NB4 (cell line): ENCODE measurements around the gene KCND1.

ENCODE experiments used
- DNase-seq: peaks from one replicate; pipeline ENCODE4 v3.0.0; 2010; ENCODE audit warnings: low read depth
- H3K4me3 ChIP-seq: one replicate; pipeline ENCODE4 v1.5.1; 2011; ENCODE audit warnings: mild to moderate bottlenecking, low read depth, low read length, moderate library complexity
- MYC ChIP-seq: IDR thresholded peaks from 2 replicates; pipeline ENCODE4 v1.6.1; 2011; ENCODE audit warnings: low read depth, low read length
- POLR2A ChIP-seq: IDR thresholded peaks from 2 replicates; pipeline ENCODE4 v1.6.1; 2011; ENCODE audit warnings: mild to moderate bottlenecking; ENCODE audit not compliant: insufficient read length; ENCODE audit errors: extremely low read depth
- TF ChIP-seq, protein P1 (sequence below): IDR thresholded peaks from 2 replicates; pipeline ENCODE4 v1.6.1; 2011; ENCODE audit warnings: low read depth, low read length
- TF ChIP-seq, protein P2 (sequence below): IDR thresholded peaks from one replicate; pipeline ENCODE4 v1.5.1; 2012; ENCODE audit warnings: low read depth, low read length

Gene KCND1

DNA sequence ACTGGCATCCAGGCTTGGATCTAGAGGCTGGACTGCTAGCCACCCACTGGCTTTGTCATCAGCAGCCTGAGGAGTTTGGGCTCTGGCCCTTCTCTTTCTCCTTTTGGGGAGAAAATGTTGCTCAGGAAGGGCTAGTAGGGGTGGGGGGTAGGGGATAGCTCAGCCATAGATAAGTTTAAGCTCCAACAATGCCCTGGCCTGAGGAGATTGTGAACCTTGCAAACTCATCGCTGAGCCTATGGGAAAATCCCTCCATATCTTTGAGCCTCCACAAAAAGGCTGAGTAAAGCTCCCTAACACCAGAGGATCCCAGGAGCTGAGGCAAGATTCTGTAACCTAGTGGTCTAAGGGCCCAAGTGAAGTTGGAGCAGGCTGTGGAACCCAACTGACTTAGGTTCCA lies 23.1 kb downstream of the KCND1 start:
- H3K4me3 ChIP-seq: no peak overlapping the region
- TF ChIP-seq MYC (no peak), POLR2A (no peak)
- TF ChIP-seq, protein P1, sequence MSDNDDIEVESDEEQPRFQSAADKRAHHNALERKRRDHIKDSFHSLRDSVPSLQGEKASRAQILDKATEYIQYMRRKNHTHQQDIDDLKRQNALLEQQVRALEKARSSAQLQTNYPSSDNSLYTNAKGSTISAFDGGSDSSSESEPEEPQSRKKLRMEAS: no peak
- TF ChIP-seq, protein P2, sequence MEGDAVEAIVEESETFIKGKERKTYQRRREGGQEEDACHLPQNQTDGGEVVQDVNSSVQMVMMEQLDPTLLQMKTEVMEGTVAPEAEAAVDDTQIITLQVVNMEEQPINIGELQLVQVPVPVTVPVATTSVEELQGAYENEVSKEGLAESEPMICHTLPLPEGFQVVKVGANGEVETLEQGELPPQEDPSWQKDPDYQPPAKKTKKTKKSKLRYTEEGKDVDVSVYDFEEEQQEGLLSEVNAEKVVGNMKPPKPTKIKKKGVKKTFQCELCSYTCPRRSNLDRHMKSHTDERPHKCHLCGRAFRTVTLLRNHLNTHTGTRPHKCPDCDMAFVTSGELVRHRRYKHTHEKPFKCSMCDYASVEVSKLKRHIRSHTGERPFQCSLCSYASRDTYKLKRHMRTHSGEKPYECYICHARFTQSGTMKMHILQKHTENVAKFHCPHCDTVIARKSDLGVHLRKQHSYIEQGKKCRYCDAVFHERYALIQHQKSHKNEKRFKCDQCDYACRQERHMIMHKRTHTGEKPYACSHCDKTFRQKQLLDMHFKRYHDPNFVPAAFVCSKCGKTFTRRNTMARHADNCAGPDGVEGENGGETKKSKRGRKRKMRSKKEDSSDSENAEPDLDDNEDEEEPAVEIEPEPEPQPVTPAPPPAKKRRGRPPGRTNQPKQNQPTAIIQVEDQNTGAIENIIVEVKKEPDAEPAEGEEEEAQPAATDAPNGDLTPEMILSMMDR: no peak
- DNase-seq: no peak

DNA sequence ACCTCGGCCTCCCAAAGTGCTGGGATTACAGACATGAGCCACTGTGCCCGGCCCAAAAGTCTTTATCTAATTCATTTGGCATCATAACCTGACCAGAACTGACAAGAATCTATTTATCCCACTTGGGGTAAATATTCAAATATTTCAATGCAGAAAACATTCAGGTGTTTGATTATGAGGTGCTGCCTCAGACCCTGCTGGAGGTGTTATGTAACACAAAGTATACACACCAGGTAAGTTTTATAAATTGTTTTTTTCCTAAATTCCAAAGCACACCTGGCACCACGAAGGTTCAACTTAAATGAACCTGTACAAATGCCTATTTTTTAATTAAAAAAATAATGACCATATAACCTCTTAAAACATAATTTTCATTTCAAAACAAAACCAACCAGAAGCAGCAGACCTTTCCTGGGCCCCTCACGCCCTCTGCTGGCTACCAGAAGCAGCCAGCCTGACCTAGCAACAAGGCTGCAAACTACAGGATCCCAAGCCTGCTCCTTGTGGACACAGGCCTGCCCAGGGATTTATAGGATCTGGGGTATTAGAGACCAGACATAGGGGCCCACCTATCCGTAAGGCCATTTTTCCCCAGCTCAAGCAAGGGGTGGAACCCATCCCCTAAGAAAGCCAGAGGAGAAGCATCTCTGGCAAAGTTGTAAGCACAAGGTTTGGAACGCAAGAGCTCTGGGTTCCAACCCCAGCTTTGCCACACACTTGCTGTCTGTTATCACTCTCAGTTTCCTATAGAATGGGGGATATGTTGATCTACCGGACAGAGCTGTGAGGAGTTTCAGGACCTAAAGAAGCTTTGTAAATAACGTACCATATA lies 25.9 kb downstream of the KCND1 start:
- TF ChIP-seq POLR2A (no peak), MYC (no peak)
- TF ChIP-seq, protein P2: peak; percentile 80
- TF ChIP-seq, protein P1: no peak
- DNase-seq: peak; percentile 56
- H3K4me3 ChIP-seq: no peak overlapping the region

DNA sequence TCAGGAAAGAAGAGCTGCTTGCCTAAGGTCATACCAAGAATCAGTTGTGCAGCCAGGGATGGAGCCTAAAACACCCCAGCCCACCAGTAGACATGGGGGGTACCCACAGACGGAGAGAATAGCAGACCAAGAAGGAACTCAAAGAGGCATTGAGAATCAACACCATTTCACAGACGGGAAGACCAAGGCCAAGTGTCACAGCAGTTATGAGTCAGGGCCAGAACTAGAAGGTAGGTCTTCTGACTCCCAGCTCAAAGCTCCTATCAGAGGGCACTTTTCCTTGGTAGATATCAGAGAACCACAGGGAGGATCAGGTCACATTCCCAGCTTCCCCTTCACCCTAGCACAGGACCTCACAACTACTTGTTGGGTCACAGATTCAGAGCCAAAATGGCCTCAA lies 28.7 kb downstream of the KCND1 start:
- TF ChIP-seq POLR2A (no peak), MYC (no peak)
- TF ChIP-seq, protein P1: no peak
- TF ChIP-seq, protein P2: no peak
- DNase-seq: no peak
- H3K4me3 ChIP-seq: no peak overlapping the region

DNA sequence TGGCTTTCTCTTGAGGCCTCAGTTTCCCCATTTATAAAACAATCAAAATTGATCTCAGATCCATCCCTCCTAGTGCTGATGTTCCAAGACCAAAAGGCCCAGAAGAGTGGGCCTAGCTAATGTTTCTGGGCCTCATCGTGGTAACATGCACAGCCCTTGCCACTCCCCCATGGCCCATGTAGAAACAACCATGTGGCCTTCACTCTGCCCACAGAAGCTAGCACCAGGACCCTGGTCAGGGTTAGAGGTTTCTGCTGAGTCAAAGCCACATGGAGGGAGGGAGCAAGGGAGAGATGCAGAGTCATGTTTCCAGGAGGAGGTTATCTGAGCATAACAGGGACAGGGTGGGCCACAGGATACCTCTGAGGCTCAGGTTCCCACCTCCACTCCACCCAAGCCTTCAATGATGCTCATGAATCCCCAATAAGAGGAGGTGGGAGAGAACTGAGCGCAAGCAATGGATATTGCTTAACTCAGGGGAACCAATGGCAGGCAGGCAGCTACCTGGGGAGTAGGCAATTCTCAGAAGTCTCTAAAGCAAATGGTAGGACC lies 31.2 kb downstream of the KCND1 start:
- no peak overlapping the region for H3K4me3 ChIP-seq
- DNase-seq: peak; percentile 58
- TF ChIP-seq, protein P1: peak; percentile 40; the same call in 1 of the 2 replicates
- no peak for TF ChIP-seq MYC

DNA sequence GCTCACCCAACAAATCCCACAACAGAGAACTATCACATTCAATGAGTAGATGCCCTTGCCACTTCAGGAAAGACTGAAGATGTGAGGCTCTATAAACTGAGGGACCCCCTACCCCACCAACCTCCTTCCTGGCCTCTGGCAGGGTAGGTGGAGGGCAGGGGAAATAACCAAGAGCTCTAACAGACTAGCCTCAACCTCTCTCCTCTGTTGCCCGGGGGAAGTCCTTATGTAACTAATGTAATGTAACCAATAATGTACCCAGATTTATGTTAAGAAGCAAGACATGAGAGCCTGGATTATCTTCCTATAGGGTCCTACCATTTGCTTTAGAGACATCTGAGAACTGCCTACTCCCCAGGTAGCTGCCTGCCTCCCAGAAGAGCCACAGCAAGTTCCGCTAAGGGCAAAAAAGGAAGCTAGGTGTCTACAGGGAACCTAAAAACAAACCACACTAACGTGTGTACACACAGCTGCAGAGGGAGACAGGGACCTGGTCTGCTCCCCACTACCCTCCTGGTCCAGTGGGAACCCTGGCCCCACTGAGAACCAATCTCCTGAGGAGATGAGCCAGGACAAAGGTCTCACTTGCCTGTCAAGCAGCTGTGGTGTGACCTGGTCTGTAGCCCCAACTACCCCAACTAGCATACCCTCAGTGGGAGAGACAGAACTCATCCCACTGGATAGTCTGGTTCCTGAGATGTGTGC lies 32.0 kb downstream of the KCND1 start:
- DNase-seq: no peak
- H3K4me3 ChIP-seq: no peak overlapping the region
- no peak for TF ChIP-seq MYC
- TF ChIP-seq POLR2A: no peak
- TF ChIP-seq, protein P2: no peak
- TF ChIP-seq, protein P1: no peak

DNA sequence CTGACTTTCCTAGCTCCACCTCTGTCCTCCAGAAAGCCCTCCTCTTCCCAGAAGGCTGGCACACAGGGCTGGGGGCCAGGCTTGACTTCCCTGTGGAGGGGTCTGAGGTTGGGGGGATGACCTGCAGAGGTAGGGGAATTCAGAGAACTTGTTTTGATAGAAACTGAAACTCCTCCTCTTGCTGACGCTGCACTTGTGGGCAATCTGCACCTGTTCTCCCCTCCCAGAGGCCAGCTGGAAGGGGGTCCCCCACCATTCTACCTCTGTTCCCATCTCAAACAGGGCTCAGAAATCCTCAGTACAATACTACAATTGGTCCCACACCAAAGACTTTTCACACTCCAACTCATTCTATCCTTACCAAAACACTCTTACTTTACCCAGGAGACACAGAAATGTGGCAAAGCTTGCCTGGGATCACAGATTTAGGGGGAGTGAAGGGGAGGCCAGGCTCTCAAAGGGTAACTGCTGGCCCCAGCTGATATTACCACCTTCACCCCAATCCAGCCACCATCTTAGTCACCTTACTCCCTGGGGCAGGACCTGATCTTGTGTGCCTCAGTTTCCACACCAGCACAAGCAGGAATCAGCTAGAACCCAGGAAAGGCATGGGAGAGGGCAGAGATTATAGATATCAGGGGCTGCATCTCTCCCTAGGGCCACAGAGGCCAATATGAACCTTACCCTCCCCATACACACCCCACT lies 32.8 kb downstream of the KCND1 start:
- no peak for TF ChIP-seq MYC
- no peak for TF ChIP-seq POLR2A
- TF ChIP-seq, protein P1: no peak
- TF ChIP-seq, protein P2: no peak
- no peak for DNase-seq
- no peak overlapping the region for H3K4me3 ChIP-seq
